ENCODE data around the gene CNTN6. TPM values are rescaled to one million over a fixed set of nuclear protein-coding genes. Genes with fewer than 3 reads are reported as not detected.
A peak's percentile ranks its signal among the peaks of the same experiment; 100 is the strongest.
"Not testable (repeated sequence)": the region's sequence is repeated elsewhere in the genome, so short reads cannot be mapped to it uniquely, and the experiment has no call there.

The CNTN6 gene
- total and polyA plus RNA-seq, 4 experiments from 2014 or later: not detected

GRCh38 chr3:1380926-1381646 is 288.3 kb downstream of the CNTN6 start:
- Mint-ChIP-seq H3K9me3 (peaks cover 0 to 12% (median 8%) of the 10 kb centered on the region in 8 donors), H3K4me3 (no peak overlapping the region), H3K27ac (no peak overlapping the region), H3K4me1 (no peaks in the 10 kb centered on the region), H3K27me3 (no peaks in the 10 kb centered on the region), H3K36me3 (no peaks in the 10 kb centered on the region)
- H3K4me1 ChIP-seq (ENCODE audit: insufficient read depth, low read length): no peaks in the 10 kb centered on the region
- intact Hi-C loops (cut with micrococcal nuclease): no loop called here
- H3K4me3 ChIP-seq (ENCODE audit: low read length in 2 of 2): no peak overlapping the region
- H3K27me3 ChIP-seq (ENCODE audit: insufficient read depth, low read length): no peaks in the 10 kb centered on the region
- POLR2A ChIA-PET (ENCODE audit: partially characterized antibody): no interaction called here
- no peak for DNase-seq
- H3K27ac ChIP-seq (ENCODE audit: low read depth, low read length): no peak overlapping the region
- no peaks in the 10 kb centered on the region for H3K36me3 ChIP-seq (ENCODE audit: insufficient read depth, low read length)
- no peaks in the 10 kb centered on the region for H3K9me3 ChIP-seq (ENCODE audit: control insufficient read depth in 1 of 2, low read length in 2 of 2)
- CTCF ChIA-PET (ENCODE audit: partially characterized antibody): no interaction called here

GRCh38 chr3:1381647-1382036 is 288.8 kb downstream of the CNTN6 start:
- Histone ChIP-seq H3K27me3 (ENCODE audit: insufficient read depth, low read length) (no peaks in the 10 kb centered on the region), H3K4me1 (ENCODE audit: insufficient read depth, low read length) (no peaks in the 10 kb centered on the region), H3K4me3 (ENCODE audit: low read length in 2 of 2) (no peak overlapping the region), H3K36me3 (ENCODE audit: insufficient read depth, low read length) (no peaks in the 10 kb centered on the region), H3K27ac (ENCODE audit: low read depth, low read length) (no peak overlapping the region), H3K9me3 (ENCODE audit: control insufficient read depth in 1 of 2, low read length in 2 of 2) (no peaks in the 10 kb centered on the region)
- ChIA-PET POLR2A (ENCODE audit: partially characterized antibody) (no interaction called here), CTCF (ENCODE audit: partially characterized antibody) (no interaction called here)
- H3K9me3 Mint-ChIP-seq: peaks cover 0 to 12% (median 9%) of the 10 kb centered on the region in 8 donors
- H3K4me1 Mint-ChIP-seq: no peaks in the 10 kb centered on the region
- no peak overlapping the region for H3K4me3 Mint-ChIP-seq
- no peak overlapping the region for H3K27ac Mint-ChIP-seq
- DNase-seq: no peak
- H3K27me3 Mint-ChIP-seq: no peaks in the 10 kb centered on the region
- H3K36me3 Mint-ChIP-seq: no peaks in the 10 kb centered on the region
- intact Hi-C loops (cut with micrococcal nuclease): no loop called here

DNA sequence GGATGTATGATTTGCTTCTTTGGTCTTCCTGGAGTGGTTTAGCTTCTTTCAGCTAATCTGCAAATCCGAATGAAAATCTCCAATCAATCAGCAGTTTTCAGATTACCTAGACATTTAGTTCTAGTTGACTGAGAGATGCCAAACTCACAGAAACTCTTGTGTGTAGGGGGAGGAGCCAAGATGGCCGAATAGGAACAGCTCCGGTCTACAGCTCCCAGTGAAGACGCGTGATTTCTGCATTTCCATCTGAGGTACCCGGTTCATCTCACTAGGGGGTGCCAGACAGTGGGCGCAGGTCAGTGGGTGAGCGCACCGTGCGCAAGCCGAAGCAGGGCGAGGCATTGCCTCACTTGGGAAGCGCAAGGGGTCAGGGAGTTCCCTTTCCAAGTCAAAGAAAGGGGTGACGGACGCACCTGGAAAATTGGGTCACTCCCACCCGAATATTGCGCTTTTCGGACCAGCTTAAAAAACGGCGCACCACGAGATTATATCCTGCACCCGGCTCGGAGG is 294.6 kb downstream of the CNTN6 start:
- H3K4me3 ChIP-seq (ENCODE audit: low read length in 2 of 2); H3K27ac ChIP-seq (ENCODE audit: low read depth, low read length); H3K27me3 ChIP-seq (ENCODE audit: insufficient read depth, low read length); H3K36me3 Mint-ChIP-seq; DNase-seq; H3K27me3 Mint-ChIP-seq; H3K27ac Mint-ChIP-seq; CTCF ChIA-PET (ENCODE audit: partially characterized antibody); H3K4me3 Mint-ChIP-seq; POLR2A ChIA-PET (ENCODE audit: partially characterized antibody); H3K36me3 ChIP-seq (ENCODE audit: insufficient read depth, low read length); intact Hi-C loops (cut with micrococcal nuclease); H3K9me3 ChIP-seq (ENCODE audit: control insufficient read depth in 1 of 2, low read length in 2 of 2); H3K4me1 ChIP-seq (ENCODE audit: insufficient read depth, low read length); H3K4me1 Mint-ChIP-seq: not testable (repeated sequence)
- H3K9me3 Mint-ChIP-seq: peaks cover 0 to 12% (median 4%) of the 10 kb centered on the region in 8 donors

GRCh38 chr3:1394188-1394587 is 301.4 kb downstream of the CNTN6 start:
- Mint-ChIP-seq H3K9me3 (peaks cover 0 to 9% (median 3%) of the 10 kb centered on the region in 8 donors), H3K4me1 (no peaks in the 10 kb centered on the region), H3K4me3 (no peak overlapping the region), H3K27ac (no peak overlapping the region), H3K36me3 (no peaks in the 10 kb centered on the region), H3K27me3 (no peaks in the 10 kb centered on the region)
- no peak overlapping the region for H3K4me3 ChIP-seq (ENCODE audit: low read length in 2 of 2)
- H3K27ac ChIP-seq (ENCODE audit: low read depth, low read length): no peak overlapping the region
- ChIA-PET POLR2A (ENCODE audit: partially characterized antibody) (no interaction called here), CTCF (ENCODE audit: partially characterized antibody) (no interaction called here)
- peak in 1 of 5 donors; percentile 20 for DNase-seq
- no peaks in the 10 kb centered on the region for H3K27me3 ChIP-seq (ENCODE audit: insufficient read depth, low read length)
- H3K36me3 ChIP-seq (ENCODE audit: insufficient read depth, low read length): no peaks in the 10 kb centered on the region
- H3K9me3 ChIP-seq (ENCODE audit: control insufficient read depth in 1 of 2, low read length in 2 of 2): no peaks in the 10 kb centered on the region
- no peaks in the 10 kb centered on the region for H3K4me1 ChIP-seq (ENCODE audit: insufficient read depth, low read length)
- intact Hi-C loops (cut with micrococcal nuclease): no loop called here

- Histone ChIP-seq H3K27ac (ENCODE audit: low read depth, low read length) (no peak overlapping the region), H3K27me3 (ENCODE audit: insufficient read depth, low read length) (no peaks in the 10 kb centered on the region), H3K4me1 (ENCODE audit: insufficient read depth, low read length) (no peaks in the 10 kb centered on the region), H3K36me3 (ENCODE audit: insufficient read depth, low read length) (no peaks in the 10 kb centered on the region), H3K4me3 (ENCODE audit: low read length in 2 of 2) (no peak overlapping the region), H3K9me3 (ENCODE audit: control insufficient read depth in 1 of 2, low read length in 2 of 2) (no peaks in the 10 kb centered on the region)
- Mint-ChIP-seq H3K4me1 (no peaks in the 10 kb centered on the region), H3K36me3 (no peaks in the 10 kb centered on the region), H3K27me3 (no peaks in the 10 kb centered on the region), H3K27ac (no peak overlapping the region), H3K9me3 (peaks cover 0 to 11% (median under 1%) of the 10 kb centered on the region in 8 donors), H3K4me3 (no peak overlapping the region)
- no peak for DNase-seq
- POLR2A ChIA-PET (ENCODE audit: partially characterized antibody): no interaction called here
- intact Hi-C loops (cut with micrococcal nuclease): no loop called here
- CTCF ChIA-PET (ENCODE audit: partially characterized antibody): no interaction called here
Measured at GRCh38 chr3:1400571-1400970, 307.7 kb downstream of the CNTN6 start.

GRCh38 chr3:1404270-1404962 is 311.6 kb downstream of the CNTN6 start:
- CTCF ChIA-PET (ENCODE audit: partially characterized antibody): no interaction called here
- Mint-ChIP-seq H3K36me3 (no peaks in the 10 kb centered on the region), H3K4me3 (no peak overlapping the region)

DNA sequence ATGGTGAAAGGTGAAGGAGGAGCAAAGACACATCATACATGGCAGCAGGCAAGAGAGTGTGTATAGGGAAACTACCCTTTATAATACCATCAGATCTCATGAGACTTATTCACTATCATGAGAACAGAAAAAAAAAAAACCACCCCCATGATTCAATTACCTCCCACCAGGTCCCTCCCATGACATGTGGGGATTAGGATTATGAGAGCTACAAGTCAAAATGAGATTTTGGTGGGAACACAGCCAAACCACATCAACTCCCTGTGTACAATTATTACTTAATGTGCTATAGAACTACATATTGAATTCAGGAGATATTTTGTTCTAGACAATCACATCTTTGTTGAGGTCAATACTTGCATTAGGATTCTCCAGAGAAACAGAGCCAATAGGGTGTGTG is 313.4 kb downstream of the CNTN6 start:
- POLR2A ChIA-PET (ENCODE audit: partially characterized antibody): no interaction called here
- H3K27ac ChIP-seq (ENCODE audit: low read depth, low read length): no peak overlapping the region
- H3K36me3 ChIP-seq (ENCODE audit: insufficient read depth, low read length): no peaks in the 10 kb centered on the region
- no peaks in the 10 kb centered on the region for H3K4me1 Mint-ChIP-seq
- no peaks in the 10 kb centered on the region for H3K27me3 Mint-ChIP-seq
- H3K27me3 ChIP-seq (ENCODE audit: insufficient read depth, low read length): no peaks in the 10 kb centered on the region
- no peaks in the 10 kb centered on the region for H3K4me1 ChIP-seq (ENCODE audit: insufficient read depth, low read length)
- H3K9me3 ChIP-seq (ENCODE audit: control insufficient read depth in 1 of 2, low read length in 2 of 2): no peaks in the 10 kb centered on the region
- no peaks in the 10 kb centered on the region for H3K36me3 Mint-ChIP-seq
- CTCF ChIA-PET (ENCODE audit: partially characterized antibody): no interaction called here
- intact Hi-C loops (cut with micrococcal nuclease): no loop called here
- DNase-seq: no peak
- H3K4me3 ChIP-seq (ENCODE audit: low read length in 2 of 2): no peak overlapping the region
- no peak overlapping the region for H3K27ac Mint-ChIP-seq
- peaks cover 0 to 14% (median under 1%) of the 10 kb centered on the region in 8 donors for H3K9me3 Mint-ChIP-seq
- no peak overlapping the region for H3K4me3 Mint-ChIP-seq

More at GRCh38 chr3:1404270-1404962, 311.6 kb downstream of the CNTN6 start:
- intact Hi-C loops (cut with micrococcal nuclease): no loop called here
- peaks cover 0 to 12% (median 0%) of the 10 kb centered on the region in 8 donors for H3K9me3 Mint-ChIP-seq
- DNase-seq: no peak
- H3K4me1 Mint-ChIP-seq: no peaks in the 10 kb centered on the region
- H3K27ac Mint-ChIP-seq: peak overlapping the region in 1 of 7 donors; percentile 12
- Histone ChIP-seq H3K27ac (ENCODE audit: low read depth, low read length) (no peak overlapping the region), H3K36me3 (ENCODE audit: insufficient read depth, low read length) (no peaks in the 10 kb centered on the region), H3K4me3 (ENCODE audit: low read length in 2 of 2) (no peak overlapping the region), H3K4me1 (ENCODE audit: insufficient read depth, low read length) (no peaks in the 10 kb centered on the region), H3K9me3 (ENCODE audit: control insufficient read depth in 1 of 2, low read length in 2 of 2) (no peaks in the 10 kb centered on the region), H3K27me3 (ENCODE audit: insufficient read depth, low read length) (no peaks in the 10 kb centered on the region)
- POLR2A ChIA-PET (ENCODE audit: partially characterized antibody): no interaction called here
- no peaks in the 10 kb centered on the region for H3K27me3 Mint-ChIP-seq

All from CD4-positive, alpha-beta memory T cell (primary cell).